ENCODE measurements around the gene MTR.
A peak's percentile ranks its signal among the peaks of the same experiment; 100 is the strongest.

Gene MTR

GRCh38 chr1:236757640-236758039, 37.5 kb upstream of the MTR start:
- no peaks in the 10 kb centered on the region for H3K36me3 ChIP-seq
- H3K27me3 ChIP-seq: no peaks in the 10 kb centered on the region
- TF ChIP-seq CTCF (IDR thresholded peaks at IDR 0.05): no peak
- no peak overlapping the region for H3K4me3 ChIP-seq (ENCODE audit: low read depth in 1 of 2, low read length in 1 of 2)
- H3K9me3 ChIP-seq: no peaks in the 10 kb centered on the region
- H3K27ac ChIP-seq: no peak overlapping the region
- H3K4me1 ChIP-seq (ENCODE audit: control insufficient read depth in 1 of 2, insufficient read depth in 1 of 2, low read depth in 1 of 2, low read length in 1 of 2): no peaks in the 10 kb centered on the region

GRCh38 chr1:236759252-236759859, 35.7 kb upstream of the MTR start:
- Histone ChIP-seq H3K27me3 (no peaks in the 10 kb centered on the region), H3K27ac (no peak overlapping the region), H3K36me3 (no peaks in the 10 kb centered on the region), H3K4me3 (ENCODE audit: low read depth in 1 of 2, low read length in 1 of 2) (no peak overlapping the region), H3K4me1 (ENCODE audit: control insufficient read depth in 1 of 2, insufficient read depth in 1 of 2, low read depth in 1 of 2, low read length in 1 of 2) (no peaks in the 10 kb centered on the region), H3K9me3 (no peaks in the 10 kb centered on the region)
- peak; percentile 22 for TF ChIP-seq CTCF (IDR thresholded peaks at IDR 0.05)

GRCh38 chr1:236760480-236760879, 34.6 kb upstream of the MTR start:
- Histone ChIP-seq H3K27ac (no peak overlapping the region), H3K27me3 (no peaks in the 10 kb centered on the region), H3K4me1 (ENCODE audit: control insufficient read depth in 1 of 2, insufficient read depth in 1 of 2, low read depth in 1 of 2, low read length in 1 of 2) (no peaks in the 10 kb centered on the region), H3K36me3 (no peaks in the 10 kb centered on the region), H3K9me3 (no peaks in the 10 kb centered on the region), H3K4me3 (ENCODE audit: low read depth in 1 of 2, low read length in 1 of 2) (no peak overlapping the region)
- no peak for TF ChIP-seq CTCF (IDR thresholded peaks at IDR 0.05)

GRCh38 chr1:236760986-236761385, 34.1 kb upstream of the MTR start:
- H3K4me3 ChIP-seq (ENCODE audit: low read depth in 1 of 2, low read length in 1 of 2): no peak overlapping the region
- no peaks in the 10 kb centered on the region for H3K27me3 ChIP-seq
- no peaks in the 10 kb centered on the region for H3K4me1 ChIP-seq (ENCODE audit: control insufficient read depth in 1 of 2, insufficient read depth in 1 of 2, low read depth in 1 of 2, low read length in 1 of 2)
- TF ChIP-seq CTCF (IDR thresholded peaks at IDR 0.05): no peak
- H3K36me3 ChIP-seq: no peaks in the 10 kb centered on the region
- H3K27ac ChIP-seq: no peak overlapping the region
- no peaks in the 10 kb centered on the region for H3K9me3 ChIP-seq

- no peaks in the 10 kb centered on the region for H3K36me3 ChIP-seq
- H3K27ac ChIP-seq: no peak overlapping the region
- no peaks in the 10 kb centered on the region for H3K9me3 ChIP-seq
- H3K4me3 ChIP-seq (ENCODE audit: low read depth in 1 of 2, low read length in 1 of 2): no peak overlapping the region
- no peaks in the 10 kb centered on the region for H3K4me1 ChIP-seq (ENCODE audit: control insufficient read depth in 1 of 2, insufficient read depth in 1 of 2, low read depth in 1 of 2, low read length in 1 of 2)
- peaks cover 3% of the 10 kb centered on the region for H3K27me3 ChIP-seq
- TF ChIP-seq CTCF (IDR thresholded peaks at IDR 0.05): no peak
These were observed 33.5 kb upstream of the MTR start for GRCh38 chr1:236761397-236762132.

Measured in neutrophil (primary cell).